ENCODE results near the gene PDXP. TPM values are rescaled to one million over a fixed set of nuclear protein-coding genes. Genes with fewer than 3 reads are reported as not detected.

PDXP gene
- total RNA-seq, 4 donors from 2014 or later: 2.4 to 4.1 (median 2.5) TPM

DNA sequence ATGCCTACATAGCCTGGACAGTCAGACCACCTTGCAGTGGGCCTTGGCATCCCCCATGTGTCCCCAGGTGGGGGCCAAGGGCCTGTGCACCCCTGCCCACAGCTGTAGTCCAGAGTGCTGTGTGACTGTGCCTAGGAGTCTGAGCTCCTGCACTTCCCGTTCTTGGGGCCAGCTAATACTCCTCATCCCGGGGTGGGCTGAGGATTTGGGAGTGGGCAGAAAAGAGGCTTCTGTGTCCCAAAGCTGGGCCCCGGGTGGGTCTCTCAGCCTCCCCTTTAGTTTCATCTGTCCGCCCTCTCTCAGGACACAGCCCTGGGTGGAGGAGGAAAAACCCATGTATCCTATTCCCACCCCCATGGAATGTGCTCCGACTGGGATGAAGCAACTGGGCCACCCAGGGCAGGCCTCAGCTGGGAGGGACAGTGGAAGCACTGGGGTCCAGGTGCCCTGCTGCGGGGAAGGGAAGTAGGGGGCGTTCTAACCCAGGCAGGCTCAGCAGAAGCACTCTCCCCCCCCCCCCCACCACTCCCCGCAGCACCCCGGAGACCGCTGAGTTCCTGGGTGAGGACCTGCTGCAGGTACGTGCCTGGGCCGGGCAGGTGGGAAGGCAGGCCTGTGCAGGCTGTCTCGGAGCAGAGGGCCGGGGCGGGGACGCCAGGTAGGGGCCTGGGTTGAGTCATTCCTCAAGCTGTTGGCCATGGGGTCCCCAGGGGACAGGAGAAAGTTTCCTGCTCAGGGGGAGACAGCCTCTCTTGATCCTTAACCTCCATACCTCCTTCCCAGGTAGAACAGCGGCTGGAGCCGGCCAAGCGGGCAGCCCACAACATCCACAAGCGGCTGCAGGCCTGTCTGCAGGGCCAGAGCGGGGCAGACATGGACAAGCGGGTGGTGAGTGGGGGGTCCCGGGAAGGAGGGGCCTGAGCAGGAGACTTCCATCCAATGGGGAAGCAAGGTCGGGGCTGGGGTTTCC, 17.6 kb upstream of the PDXP start:
- TF ChIP-seq, protein P1, sequence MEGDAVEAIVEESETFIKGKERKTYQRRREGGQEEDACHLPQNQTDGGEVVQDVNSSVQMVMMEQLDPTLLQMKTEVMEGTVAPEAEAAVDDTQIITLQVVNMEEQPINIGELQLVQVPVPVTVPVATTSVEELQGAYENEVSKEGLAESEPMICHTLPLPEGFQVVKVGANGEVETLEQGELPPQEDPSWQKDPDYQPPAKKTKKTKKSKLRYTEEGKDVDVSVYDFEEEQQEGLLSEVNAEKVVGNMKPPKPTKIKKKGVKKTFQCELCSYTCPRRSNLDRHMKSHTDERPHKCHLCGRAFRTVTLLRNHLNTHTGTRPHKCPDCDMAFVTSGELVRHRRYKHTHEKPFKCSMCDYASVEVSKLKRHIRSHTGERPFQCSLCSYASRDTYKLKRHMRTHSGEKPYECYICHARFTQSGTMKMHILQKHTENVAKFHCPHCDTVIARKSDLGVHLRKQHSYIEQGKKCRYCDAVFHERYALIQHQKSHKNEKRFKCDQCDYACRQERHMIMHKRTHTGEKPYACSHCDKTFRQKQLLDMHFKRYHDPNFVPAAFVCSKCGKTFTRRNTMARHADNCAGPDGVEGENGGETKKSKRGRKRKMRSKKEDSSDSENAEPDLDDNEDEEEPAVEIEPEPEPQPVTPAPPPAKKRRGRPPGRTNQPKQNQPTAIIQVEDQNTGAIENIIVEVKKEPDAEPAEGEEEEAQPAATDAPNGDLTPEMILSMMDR (IDR thresholded peaks at IDR 0.05; ENCODE audit: low read depth): no peak

DNA sequence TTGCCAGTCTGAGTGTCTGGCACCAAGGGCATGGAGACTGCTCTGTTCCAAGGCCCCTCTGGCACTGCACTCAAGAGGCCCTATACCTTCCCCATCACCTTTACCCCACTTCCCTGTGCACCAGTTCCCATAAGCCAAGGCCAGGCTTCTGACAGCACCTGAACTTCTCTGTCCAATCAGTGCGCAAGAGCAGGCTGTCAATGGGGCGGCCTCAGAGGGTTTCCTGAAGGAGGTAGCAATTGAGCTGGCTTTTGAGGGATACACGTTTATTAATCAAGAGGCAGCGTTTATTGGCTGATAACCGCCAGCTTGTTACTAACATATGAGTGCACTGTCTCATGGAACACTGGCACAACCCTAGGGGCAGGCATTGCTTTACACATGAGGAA, 17.0 kb upstream of the PDXP start:
- TF ChIP-seq, protein P1 (IDR thresholded peaks at IDR 0.05; ENCODE audit: low read depth): no peak

DNA sequence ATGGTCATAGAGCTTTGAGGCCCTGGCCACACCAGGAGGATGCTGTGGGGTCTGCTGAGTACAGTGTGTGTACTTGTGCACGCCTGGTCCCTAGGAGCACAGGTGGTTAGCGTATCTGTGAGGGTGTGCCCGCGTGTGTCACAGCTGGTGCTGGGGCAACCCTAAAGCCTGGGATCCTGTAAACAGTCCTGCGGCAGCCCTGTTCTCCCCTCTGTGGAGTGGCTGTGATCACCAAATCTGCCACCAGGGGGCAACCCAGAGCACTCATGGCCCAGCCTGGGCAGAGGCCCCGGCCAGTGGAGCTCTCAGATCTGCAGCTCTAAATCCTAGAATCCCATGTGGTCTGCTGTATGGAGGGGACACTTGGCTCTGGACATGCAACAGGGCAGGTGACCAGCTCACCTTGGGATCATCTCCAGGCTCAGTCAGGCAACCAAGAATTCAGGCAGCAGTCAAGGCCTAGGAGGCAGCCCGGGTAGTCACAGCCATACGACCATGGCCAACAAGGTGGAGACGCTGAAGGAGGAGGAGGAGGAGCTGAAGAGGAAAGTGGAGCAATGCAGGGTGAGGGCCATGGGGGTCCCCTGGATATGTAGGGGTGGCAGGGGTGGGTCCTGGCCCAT, 15.2 kb upstream of the PDXP start:
- TF ChIP-seq, protein P1 (IDR thresholded peaks at IDR 0.05; ENCODE audit: low read depth): no peak

DNA sequence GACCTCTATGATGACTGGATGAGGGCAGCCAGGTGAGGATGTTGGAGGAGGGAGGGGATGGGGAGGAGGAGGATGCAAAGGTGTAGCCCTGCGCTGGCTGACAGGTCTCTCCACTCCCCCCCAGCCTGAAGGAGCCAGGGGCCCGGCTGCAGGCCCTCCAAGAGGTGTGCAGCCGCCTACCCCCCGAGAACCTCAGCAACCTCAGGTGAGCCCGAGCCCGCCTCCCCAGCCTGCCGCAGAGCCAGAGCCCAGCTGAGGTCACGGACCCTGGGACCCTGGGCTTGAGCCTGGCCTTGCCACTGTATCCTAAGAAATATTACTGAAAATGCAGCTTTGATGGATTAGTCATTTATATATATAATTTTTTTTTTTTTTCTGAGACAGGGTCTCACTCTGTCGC, 11.2 kb upstream of the PDXP start:
- TF ChIP-seq, protein P1 (IDR thresholded peaks at IDR 0.05; ENCODE audit: low read depth): no peak

DNA sequence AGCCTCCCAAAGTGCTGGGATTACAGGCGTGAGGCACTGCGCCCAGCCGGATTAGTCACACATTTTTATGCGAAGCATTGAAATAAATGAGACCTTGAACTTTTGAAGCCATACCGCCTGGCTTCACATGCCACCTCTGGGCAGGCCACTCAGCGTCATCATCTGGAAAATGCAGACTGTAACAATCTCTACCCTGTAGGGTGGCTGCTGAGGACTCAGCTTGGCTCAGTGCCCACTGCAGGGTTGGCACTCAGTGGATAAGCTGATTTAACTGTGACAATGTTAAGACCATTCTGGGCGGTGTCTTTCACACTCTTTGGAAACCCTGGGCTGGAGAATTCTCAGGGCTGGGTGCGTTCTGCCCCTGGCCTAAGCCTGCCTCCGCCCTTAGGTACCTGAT, 10.6 kb upstream of the PDXP start:
- TF ChIP-seq, protein P1 (IDR thresholded peaks at IDR 0.05; ENCODE audit: low read depth): no peak

DNA sequence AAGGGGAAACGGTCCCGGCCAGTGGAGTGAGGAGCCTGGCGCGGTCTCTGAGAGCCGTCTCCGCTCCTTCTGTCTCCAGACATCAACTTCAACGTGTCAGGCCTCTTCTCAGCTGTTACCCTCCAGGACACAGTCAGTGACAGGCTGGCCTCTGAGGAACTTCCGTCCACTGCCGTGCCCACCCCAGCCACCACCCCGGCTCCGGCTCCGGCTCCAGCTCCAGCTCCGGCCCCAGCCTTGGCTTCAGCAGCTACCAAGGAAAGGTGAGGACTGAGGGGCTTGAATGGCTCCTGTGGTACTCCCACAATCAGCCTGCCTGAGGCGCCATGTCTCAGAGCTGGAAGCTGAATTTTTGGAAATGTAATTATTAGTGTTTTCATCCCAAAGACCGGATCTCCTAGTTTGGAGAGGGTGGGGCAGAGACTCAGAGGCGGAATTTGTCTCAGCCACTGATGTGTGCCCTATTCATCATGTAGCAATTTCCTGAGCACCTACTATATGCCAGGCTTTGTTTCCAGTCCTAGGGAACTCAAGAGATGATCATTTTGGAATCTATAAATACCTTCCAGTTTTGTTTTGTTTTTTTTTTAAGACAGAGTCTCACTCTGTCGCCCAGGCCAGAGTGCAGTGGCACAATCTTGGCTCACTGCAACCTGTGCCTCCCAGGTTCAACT, 7.9 kb upstream of the PDXP start:
- TF ChIP-seq, protein P1 (IDR thresholded peaks at IDR 0.05; ENCODE audit: low read depth): no peak
